Gastrocnemius medialis (tissue), 4 donors: ENCODE data around the gene TRAF2.

Source experiments
- CTCF ChIP-seq, 5 experiments: fragments of 450-650 bp in 3 of 5; fragments of 200-600 bp in 2 of 5; sonication (generic) in 2 of 5; IDR thresholded peaks in 4 of 5; conservative IDR thresholded peaks in 1 of 5; 1 replicate in 4 of 5; 2 replicates in 1 of 5; pipeline ENCODE4 v1.5.1; 2016 to 2019; ENCODE audit warnings: antibody characterized with exemption in 5 of 5, mild to moderate bottlenecking in 3 of 5, moderate library complexity in 3 of 5
- POLR2A ChIP-seq, 2 donors: fragments of 450-650 bp; IDR thresholded peaks; one replicate each; pipeline ENCODE4 v1.6.1; 2017; ENCODE audit warnings: antibody characterized with exemption in 2 of 2, mild to moderate bottlenecking in 2 of 2, moderate library complexity in 2 of 2

- TF ChIP-seq POLR2A (IDR thresholded peaks at IDR 0.05) (no peak), CTCF (IDR thresholded peaks at IDR 0.05 in 4 of 5, conservative IDR thresholded peaks at IDR 0.05 in 1 of 5) (no peak)
These were observed 72.9 kb downstream of the TRAF2 start for GRCh38 chr9:136958898-136959850.
